DMS114 treated with DMSO at 0.1 percent for 48 hours (cell line): ENCODE results near the gene CORO7.

Experiments
- DNase-seq: peaks from one replicate; lab custom pipeline; 2025; ENCODE audit not compliant: unreplicated experiment; lab: John Stamatoyannopoulos, UW

The CORO7 gene

GRCh38 chr16:4385789-4386450 lies 30.5 kb downstream of the CORO7 start:
- DNase-seq = no peak

DNA sequence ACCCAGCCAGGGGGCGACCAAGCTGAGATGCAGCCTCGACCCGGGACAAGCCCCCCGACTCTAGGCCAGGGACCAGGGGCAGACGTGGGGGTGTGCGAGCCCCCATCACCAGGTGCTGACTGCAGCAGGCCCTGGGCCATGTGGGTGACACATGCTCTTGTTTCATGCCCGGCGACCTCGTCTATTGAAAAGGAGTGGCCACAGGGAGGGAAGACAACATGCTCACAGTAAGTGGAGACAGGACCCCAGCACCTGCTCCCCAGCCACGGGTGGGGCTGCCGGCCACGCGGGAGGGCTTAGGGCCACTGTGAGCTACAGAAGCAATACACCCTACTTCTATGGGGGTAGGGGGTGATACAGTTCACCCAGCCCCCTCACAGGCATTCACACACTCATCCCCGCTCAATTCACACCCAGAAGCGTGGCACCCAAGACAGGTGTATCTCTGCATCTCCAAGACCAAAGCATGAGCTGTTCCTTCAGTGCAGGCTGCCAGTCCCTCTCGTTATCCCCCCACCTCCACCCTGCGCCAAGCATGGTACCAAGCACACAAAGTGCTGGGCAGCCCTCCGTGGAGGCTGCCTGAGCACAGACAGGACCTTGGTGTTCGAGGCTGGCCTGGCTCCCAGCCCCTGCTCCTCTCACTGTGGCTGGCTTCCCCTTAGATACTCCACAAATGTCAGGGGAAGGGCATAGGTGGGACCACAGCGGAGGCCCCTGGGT lies 31.2 kb downstream of the CORO7 start:
- DNase-seq = no peak

DNA sequence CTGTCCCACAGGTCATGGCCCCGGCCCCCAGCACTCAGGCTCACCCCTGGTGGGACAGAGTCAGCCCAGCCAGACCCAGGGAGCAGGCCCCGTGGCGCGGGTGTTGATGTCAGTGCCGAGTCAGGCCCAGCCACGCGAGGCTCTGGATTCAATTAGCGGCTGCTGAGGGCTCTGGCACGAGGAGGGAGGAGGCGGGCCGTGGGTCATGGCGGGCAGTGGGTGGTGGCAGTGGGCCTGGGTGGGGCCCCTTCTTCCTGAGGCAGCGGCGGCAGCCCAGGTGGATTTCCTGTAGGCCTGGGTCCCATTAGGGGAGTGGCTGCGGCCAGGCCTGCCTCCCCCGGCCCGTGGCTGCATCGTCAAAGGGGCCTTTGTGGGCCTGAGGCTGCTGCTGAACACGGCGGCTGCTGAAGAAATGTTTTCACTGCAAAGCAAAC lies 31.9 kb downstream of the CORO7 start:
- no peak for DNase-seq

DNA sequence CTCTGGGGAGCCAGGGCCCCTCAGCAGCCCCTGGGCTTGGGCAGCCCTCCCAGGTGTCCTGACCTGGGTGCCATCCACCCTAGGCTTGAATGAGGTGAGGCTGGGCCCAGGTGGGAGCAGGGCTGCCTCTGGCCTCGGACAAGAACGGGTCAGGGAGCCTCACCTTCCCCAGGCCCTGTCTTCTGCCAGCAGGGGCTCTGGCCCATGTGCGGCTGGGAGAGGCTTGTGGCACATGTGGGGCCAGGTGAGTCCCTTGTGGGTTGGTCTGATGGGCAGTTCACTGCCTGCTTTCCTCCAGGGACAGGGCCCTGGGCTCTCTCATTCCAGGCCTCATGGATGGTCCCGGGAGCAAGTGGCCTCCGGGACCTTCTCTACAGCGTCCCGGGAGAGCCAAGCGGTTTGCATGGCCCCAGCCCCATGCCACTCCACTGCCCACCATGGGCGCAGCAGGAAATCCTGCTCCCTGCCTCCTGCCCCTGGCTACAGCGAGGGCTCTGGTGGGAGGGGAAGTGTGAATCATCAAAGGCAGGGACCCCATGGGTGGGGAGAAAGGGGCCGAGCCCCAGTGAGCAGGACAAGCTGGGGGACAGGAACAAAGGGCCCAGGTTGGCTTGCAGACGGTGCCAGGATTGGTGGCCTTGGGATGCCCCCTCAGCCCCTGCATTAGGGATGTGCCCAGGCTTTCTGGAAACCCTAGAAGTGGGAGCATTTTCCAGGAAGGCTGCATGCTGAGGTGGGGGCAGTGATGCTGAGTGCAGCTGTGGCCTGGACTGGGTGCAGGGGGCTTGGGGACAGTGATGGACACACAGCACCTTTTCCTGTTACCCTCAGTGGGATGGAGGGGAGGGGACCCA lies 32.6 kb downstream of the CORO7 start:
- no peak for DNase-seq

GRCh38 chr16:4382795-4383357 lies 33.5 kb downstream of the CORO7 start:
- no peak for DNase-seq

GRCh38 chr16:4381935-4382794 lies 34.2 kb downstream of the CORO7 start:
- no peak for DNase-seq

GRCh38 chr16:4381072-4381934 lies 35.1 kb downstream of the CORO7 start:
- no peak for DNase-seq

DNA sequence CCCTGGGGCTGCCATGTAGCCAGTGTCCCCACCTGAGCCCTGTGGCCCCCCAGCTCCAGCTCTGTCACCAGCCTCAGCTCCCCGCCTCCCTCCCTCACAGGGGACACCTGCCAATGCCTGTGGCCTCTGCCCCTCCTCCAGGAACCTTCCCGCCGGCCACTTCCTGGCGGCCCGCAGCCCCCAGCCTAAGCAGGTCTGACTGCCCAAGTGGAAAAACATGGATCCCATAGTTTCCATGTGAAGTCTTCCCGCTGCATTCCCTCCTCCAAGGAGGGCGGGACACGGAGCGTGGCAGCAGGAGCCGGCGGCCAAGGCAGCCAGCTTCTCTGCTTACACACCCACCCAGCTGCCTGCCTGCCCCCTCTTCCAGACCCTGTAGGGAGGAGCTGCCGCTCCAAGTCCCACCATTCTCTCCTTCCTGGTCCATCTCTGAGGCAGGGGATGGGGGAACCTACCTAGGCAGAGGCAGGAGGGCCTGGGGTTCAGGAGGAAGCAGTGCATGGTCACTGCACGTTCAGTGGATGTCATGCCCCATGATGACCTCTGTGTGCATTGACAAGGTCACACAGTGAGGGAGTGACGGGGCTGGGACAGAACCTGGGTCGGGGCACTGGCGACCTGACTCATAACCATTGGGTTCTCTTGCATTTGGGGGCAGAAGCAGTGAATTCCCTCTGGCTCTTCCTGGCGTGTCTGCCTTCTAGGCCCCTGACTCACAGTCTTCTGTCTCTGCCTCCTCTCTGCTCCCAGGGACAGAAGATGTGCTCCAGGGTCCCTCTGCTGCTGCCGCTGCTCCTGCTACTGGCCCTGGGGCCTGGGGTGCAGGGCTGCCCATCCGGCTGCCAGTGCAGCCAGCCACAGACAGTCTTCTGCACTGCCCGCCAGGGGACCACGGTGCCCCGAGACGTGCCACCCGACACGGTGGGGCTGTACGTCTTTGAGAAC lies 36.0 kb downstream of the CORO7 start:
- no peak for DNase-seq

DNA sequence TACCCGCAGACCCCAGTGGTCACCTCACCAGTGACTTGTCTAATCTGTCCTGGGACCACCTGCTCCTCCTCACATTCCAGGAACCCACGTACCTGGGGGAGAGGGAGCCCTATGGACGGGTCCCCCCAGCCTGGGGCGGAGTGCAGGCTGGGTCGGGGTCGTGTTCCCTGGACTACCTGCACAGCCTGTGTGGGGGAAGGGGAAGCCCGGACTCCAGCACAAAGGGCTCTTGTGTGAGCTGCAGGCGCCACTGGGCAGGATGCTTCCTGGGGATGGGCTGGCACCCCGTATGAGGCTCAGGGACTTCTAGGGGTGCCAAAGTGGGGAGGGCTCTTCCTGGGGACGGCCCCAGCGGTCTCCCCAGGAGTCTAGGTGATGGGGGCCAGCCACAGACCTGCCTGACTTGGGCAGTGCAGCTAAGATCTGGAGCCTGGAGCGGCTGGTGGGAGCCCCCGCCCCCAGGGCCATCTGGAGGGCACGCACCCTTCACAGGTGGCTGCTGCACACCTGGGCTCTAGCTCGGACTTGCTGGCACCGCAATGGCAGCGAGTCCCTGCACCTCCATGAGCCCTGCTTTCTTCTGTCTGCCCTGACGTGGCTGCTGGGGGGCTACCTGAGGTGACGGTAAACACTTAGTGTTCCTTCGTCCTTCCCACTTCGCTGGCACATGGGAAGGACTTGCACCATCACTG lies 37.3 kb downstream of the CORO7 start:
- no peak for DNase-seq

GRCh38 chr16:4378161-4378666 lies 38.2 kb downstream of the CORO7 start:
- DNase-seq = no peak

DNA sequence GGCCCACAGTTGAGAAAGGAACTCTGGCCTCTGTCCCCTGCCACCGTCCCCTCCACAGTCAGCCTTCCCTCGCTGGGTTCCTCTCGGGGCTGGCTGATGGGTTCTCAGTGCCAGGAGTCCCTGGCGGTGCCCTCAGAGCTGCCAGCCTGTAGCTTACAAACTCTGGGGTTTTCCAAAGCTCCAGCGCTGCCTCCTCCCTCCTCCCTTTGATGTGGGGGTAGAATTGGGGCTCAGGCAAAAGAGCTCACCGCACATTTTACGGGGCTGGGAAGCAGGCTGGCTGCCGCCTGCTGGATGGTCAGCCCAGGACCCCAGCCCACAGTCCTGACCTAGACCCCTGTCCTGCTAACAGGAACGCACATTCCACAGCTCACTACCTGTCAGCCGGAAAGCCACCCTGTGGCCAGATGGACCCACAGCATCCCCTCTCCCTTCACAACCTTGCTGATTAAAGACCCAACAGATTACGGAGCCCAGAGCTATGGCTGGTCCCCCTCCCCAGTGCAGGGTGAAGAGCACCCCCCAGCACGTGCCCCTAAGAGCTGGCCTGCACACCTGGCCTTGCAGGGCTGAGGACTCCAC lies 38.7 kb downstream of the CORO7 start:
- no peak for DNase-seq

DNA sequence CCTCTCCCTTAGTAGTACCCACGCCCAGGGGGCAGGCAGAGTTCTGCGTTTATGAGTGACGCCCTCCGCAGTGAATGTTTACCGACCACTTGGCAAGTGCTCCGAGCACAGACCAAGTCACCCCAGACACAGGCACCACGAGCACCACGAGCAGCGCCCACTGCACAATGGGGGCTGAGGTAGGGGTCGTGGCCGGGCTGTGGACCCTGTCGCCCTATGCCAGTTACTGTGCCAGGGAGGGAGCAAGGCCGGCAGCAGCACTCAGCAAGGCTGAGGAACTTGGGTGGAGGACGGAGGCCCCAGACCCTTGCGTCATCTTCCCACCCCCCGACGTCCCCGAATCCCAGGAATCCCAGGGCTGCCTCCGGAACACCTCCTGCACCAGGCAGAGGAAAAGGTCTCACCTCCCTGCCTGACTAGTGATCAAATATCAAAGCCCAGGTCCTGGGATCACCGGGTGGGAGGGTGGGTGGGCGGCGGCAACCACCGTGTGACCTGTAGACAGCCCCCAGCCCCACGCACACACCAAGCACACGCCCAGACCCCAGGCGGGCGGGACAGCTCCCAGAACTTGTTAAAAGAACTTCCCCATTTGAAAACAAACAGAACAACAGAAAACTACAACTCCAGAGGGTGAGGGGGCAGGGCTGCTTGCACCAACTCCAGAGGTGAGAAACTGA lies 39.4 kb downstream of the CORO7 start:
- no peak for DNase-seq

DNA sequence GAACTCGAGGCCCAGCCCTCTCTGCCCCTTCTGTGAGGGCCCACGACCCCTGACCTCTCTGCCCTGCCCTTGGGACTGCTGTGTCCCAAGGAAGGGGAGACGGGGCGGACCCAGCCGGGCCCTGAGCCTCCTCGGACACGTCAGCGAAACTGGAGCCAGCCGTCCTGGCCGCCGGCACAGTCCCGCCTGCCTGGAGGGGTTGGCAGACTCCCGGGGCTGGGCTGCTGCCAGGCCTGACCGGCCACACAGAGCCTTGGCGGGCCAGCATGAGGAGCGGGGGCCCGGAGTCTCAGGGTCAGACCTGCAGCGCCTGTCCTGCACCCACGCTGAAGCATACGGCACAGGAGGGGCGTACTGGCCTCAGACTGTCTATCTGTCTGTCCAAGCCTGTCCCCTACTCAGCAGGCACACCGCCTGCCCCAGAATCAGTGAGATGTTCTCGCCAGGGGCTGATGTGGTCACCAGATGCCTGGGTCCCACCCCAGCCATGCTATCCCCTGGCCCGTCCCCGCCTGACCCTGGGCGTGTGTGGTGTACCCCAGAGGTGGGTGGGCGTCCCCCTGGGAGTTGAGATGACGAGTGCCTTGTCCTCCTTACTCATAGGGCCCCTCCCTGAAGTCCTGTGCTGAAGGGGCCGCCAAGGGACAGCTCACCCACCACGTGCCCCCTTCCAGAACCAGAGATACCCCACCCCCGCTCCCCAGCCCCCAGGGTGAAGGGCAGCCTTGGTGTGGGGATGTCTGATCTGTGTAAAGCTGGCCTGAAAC lies 40.1 kb downstream of the CORO7 start:
- no peak for DNase-seq

DNA sequence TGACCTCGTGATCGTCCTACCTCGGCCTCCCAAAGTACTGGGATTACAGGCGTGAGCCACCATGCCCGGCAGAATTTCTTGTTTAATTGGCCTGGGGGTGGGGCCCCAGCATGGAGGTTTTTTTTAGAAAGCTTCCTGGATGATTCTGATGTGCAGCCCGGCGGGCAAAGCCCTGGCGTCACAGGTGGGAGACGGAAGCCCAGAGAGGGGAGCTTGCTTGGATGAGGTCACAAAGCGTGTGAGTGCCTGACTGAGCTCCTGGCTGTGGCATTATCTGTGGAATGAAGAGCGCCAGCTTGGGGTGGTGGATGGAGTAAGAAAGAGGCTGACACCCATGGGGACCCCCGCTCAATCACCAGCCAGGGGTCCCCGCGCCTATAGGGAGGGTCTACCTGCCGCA lies 40.7 kb downstream of the CORO7 start:
- DNase-seq = no peak

- DNase-seq = no peak
These were observed 42.3 kb downstream of the CORO7 start for GRCh38 chr16:4373909-4374742.
